ES-I3 (cell line): Measurements from ENCODE around the gene TPCN2.
"Not testable (repeated sequence)": the region's sequence is repeated elsewhere in the genome, so short reads cannot be mapped to it uniquely, and the experiment has no call there.

Experiments
- H3K36me3 ChIP-seq: 2 replicates; pipeline ENCODE4 v1.6.1; 2013; ENCODE audit warnings: mild to moderate bottlenecking, low read length, control low read depth, moderate library complexity; ENCODE audit not compliant: insufficient read depth
- H3K4me1 ChIP-seq: 2 replicates; pipeline ENCODE4 v1.6.1; 2013; ENCODE audit warnings: mild to moderate bottlenecking, control low read depth, low read length; ENCODE audit not compliant: insufficient read depth
- H3K9ac ChIP-seq: 2 replicates; pipeline ENCODE4 v1.6.1; 2013; ENCODE audit warnings: low read depth, mild to moderate bottlenecking, low read length, moderate library complexity
- H3K9me3 ChIP-seq: 2 replicates; pipeline ENCODE4 v1.6.1; 2013; ENCODE audit warnings: mild to moderate bottlenecking, low read length, moderate library complexity; ENCODE audit not compliant: control insufficient read depth, insufficient read depth

Gene TPCN2

DNA sequence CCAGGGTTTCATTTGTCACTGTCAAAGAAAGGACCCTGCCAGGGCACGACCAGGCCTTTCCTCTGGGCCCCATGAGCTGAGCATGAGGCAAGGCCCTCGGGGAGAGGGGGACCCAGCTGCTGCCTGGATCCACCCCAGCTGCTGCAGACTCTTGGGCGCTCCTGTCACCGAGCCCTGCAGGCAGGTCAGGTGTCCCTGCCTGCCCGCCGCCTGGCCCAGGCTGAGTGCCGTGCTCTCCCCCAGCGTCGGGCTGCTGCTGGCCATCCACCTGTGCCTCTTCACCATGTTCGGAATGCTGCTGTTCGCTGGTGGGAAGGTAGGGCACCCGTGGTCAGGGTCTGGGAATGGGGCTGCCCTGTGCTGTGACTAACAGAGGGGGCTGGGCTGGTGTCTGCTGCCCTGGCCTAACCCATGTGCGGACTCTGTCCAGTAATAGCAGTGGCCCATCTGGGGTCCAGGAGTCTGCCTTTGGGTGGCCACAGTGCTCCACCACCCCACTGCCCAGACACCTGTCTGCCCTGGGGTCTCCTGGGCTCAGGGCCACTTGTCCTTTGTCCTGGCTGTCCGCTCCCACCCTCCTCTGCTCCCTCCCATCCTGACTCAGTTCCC lies 15.0 kb downstream of the TPCN2 start:
- H3K9ac ChIP-seq, result no peak overlapping the region
- H3K36me3 ChIP-seq, result peaks cover 7% of the 10 kb centered on the region
- no peaks in the 10 kb centered on the region for H3K9me3 ChIP-seq
- H3K4me1 ChIP-seq, result no peaks in the 10 kb centered on the region; the same call in 1 of the 2 replicates

DNA sequence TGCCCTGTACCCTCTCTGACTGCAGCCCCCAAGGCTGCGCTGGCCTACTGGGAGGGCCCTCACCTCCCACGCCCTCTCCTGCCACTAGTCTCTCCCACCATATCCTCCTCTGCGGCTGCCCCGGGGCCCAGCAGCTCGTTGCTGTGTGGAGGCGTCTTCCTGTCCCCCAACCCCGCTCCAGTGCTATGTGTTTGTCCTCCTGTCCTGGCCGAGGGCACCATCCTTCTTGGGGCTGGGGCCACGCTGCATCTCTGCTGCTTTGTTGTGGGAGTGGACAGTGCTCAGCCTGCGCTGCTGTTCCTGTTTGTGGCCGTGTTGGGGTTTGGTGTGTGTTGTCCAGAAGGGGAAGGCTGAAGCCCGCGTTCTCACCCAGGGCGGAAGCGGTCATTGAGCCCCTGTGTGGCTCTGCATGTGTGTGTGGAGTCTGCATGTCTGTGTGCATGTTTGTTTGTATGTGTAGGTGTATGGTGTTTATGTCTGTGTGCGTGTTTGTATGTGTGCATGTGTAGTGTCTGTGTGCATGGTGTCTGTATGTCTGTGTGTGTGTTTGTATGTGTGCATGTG lies 15.7 kb downstream of the TPCN2 start:
- peaks cover 5% of the 10 kb centered on the region; the same call in 1 of the 2 replicates for H3K36me3 ChIP-seq
- H3K9ac ChIP-seq, result no peak overlapping the region
- no peaks in the 10 kb centered on the region for H3K9me3 ChIP-seq
- H3K4me1 ChIP-seq, result no peaks in the 10 kb centered on the region; the same call in 1 of the 2 replicates

DNA sequence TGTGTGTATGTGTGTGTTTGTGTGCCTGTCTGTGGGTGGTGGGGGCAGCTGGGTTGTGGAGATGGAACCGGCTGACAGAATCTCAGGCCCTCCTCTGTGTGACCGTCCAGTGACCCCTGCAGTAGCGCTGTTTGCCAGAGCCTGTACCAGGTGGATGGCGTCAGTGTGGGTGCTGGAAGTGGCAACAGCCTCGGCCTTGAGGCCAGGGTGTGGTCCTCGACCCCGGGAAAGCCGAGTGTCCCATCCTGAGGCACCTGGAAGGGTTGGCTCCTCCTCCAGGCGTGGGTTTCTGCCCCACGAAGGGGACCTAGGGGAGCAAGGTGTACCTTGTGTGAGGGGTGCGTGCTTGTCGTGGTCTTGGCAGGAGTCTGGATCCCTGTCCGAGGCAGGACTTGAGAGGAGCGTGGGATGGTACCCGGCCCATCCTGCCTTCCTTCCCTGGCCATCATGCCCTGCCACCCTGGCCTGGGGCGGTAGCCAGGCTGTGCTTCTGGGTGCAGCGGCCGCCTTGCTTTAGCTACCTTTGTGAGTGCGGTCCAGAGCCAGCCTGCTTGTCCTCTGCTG lies 16.5 kb downstream of the TPCN2 start:
- H3K4me1 ChIP-seq, result no peaks in the 10 kb centered on the region; the same call in 1 of the 2 replicates
- H3K36me3 ChIP-seq, result peaks cover 6% of the 10 kb centered on the region; the same call in 1 of the 2 replicates
- H3K9ac ChIP-seq, result no peak overlapping the region
- no peaks in the 10 kb centered on the region for H3K9me3 ChIP-seq

DNA sequence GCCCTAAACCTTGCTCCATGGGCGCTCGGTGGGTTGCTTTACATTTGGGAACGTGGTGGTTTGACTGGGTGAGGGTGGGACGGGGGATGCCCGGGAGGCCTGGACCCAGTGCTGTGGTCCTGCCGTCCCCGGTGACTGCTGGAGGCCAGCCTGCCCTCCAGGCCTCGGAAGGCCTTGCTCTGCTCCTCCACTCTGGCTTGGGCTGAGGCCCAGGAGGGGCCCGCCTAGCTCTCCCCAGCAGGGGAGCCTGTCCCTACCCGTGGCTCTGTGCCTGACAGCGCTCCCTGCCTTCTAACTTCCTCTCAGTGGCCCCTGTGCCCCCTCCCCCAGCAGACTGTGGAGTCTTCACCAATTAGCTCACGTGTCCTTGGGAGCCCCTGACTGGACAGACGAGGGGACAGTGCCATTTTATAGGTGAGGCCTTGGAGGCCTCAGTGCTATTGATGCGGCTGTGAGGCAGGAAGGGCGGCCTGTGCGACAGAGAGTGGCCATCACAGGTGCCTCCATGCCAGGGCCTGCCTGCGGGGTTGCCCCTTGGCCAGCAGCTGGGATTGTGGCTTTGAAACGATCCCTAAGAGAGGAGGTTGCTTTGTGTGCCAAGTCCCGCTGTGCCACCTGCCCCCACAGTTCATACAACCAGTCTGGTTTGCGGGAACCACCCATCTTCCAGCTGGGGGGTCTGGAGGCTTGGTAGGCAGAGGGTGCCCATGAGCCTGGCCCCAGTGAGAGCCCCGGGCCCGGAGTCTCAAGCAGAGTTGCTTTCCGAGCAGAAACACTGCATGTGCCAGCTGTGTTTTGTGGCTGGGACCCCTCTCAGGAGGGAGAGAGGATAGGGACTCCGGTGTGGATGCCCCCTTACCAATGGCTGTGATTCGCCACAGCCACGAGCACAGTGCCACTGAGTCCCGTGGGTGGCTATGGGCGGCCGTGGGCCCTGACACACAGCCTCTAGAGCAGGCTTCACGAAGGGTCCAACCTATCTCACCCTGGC lies 17.7 kb downstream of the TPCN2 start:
- no peak overlapping the region for H3K9ac ChIP-seq
- H3K4me1 ChIP-seq, result no peaks in the 10 kb centered on the region; the same call in 1 of the 2 replicates
- H3K9me3 ChIP-seq, result no peaks in the 10 kb centered on the region
- peaks cover 9% of the 10 kb centered on the region; the same call in 1 of the 2 replicates for H3K36me3 ChIP-seq

DNA sequence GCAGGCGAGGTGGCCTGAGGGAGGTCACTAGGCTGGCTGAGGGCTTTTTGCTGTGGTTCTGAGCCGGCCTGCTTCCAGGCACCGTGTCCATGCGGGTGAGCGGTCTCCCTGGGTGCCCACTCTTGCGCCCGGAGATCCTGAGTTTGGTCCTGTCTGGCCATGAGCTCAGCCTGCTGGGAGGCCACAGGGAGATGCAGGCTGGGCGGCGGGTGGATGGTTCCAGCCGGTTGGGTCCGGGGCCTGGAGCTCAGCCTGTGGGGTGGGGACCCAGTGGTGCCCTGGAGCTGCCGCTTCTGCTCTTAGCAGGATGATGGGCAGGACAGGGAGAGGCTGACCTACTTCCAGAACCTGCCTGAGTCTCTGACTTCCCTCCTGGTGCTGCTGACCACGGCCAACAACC lies 18.5 kb downstream of the TPCN2 start:
- H3K9me3 ChIP-seq, result no peaks in the 10 kb centered on the region
- no peaks in the 10 kb centered on the region; the same call in 1 of the 2 replicates for H3K4me1 ChIP-seq
- H3K36me3 ChIP-seq, result peaks cover 9% of the 10 kb centered on the region; the same call in 1 of the 2 replicates
- H3K9ac ChIP-seq, result no peak overlapping the region

DNA sequence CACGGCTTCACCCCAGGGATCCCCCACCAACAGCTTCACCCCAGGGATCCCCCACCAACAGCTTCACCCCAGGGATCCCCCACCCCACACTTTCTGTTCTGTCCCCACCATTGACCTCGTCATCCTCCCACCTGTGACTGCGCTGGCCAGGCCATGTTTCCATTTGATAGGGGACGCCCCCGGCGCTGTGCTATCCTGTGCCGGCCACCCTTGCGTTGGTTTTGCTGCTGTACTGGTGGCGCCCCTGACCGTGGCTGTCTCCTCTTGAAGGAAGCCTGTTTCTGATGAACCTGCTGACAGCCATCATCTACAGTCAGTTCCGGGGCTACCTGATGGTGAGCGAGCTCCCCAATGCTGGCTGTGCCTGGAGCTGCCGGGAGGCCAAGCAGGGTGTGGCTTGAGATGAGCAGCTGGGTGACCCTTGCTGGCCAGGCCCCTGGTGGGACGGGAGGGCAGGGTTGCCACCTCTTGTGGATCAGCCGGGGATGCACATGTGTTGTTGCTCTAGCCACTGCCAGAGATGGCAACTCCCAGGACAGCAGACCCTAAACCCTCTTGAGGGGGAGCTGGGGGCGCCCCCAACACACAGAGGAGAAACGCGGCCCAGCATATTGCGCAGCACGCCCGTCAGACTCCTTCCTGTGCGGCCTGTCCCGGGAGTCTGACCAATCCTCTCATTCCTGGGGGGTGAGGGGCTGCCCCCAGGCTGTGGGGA lies 22.5 kb downstream of the TPCN2 start:
- H3K4me1 ChIP-seq, result no peaks in the 10 kb centered on the region
- H3K9me3 ChIP-seq, result no peaks in the 10 kb centered on the region
- peaks cover 18% of the 10 kb centered on the region for H3K36me3 ChIP-seq
- H3K9ac ChIP-seq, result no peak overlapping the region

DNA sequence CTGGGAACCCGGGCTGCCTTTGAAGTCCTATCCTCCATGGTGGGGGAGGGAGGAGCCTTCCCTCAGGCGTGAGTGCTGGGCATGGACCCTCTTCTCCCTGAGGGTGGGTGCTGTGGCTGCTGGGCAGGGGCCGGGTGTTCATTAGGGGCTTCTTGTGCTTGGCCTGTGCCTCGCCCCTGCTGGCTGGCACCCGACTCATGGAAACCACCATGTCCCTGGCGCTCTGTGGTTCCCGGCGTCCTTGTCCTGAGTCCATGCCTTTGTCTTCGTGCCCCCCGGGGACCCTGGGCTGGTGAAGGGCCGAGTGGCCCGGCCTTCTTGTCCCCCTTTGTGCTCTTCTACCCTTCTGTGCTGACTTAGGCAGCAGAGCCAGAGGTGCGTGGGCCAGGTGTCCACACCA lies 23.2 kb downstream of the TPCN2 start:
- no peaks in the 10 kb centered on the region for H3K4me1 ChIP-seq
- no peaks in the 10 kb centered on the region for H3K9me3 ChIP-seq
- H3K36me3 ChIP-seq, result peaks cover 15% of the 10 kb centered on the region
- no peak overlapping the region for H3K9ac ChIP-seq

DNA sequence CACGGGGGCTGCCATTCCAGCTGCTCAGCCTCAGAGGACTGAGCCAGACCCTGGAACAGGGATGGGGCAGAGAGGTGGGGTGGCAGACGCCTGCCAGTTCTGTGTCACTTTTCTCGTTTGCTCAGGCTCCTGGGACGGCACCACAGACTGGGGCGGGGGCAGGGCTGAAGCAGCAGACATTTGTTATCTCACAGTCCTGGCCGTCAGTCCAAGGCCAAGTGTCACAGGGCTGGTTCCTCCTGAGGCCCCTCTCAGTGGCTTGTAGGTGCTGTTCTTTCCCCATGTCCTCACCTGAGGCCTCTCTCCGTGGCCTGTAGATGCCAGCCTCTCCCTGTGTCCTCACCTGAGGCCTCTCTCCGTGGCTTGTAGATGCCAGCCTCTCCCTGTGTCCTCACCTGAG lies 24.7 kb downstream of the TPCN2 start:
- Histone ChIP-seq H3K9ac (no peak overlapping the region), H3K4me1 (no peaks in the 10 kb centered on the region), H3K36me3 (peaks cover 25% of the 10 kb centered on the region), H3K9me3 (no peaks in the 10 kb centered on the region)

DNA sequence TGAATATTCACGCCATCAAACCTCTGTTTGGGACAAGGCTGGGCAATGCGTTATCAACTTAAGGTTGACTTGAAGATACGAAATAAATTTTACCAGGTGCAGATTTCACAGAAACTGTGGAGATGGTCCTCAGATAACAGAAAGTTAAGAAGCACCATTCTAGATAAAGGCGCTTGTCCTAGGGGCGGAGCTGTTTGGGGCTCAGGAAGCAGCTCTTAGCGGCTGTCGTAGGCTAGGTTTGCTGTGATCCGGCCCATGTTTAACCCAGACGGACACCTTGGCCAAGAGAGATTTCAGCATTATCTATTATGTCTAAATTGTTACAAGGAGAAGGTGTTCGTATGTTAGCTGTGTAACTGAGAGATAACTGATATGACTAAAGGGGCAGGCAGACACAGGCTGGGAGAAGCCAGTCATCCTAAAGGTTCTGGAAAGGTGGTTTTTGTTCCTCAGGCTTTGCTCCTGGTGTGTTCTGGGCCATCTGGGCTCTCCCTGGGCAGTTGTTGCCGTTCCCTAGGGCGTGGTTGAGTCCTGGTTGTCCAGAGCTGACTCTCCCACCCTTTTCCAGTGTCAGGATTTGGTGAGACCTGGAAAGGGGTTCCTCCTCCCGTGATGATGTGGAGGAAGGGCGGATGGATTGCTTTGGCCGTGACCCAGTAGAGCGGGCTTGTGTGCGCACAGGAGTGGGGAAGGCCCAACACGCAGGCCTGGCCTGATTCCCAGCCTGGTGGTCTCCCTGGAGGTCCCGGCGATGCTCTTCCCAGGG lies 25.8 kb downstream of the TPCN2 start:
- no peaks in the 10 kb centered on the region for H3K4me1 ChIP-seq
- H3K9me3 ChIP-seq, result no peaks in the 10 kb centered on the region
- H3K36me3 ChIP-seq, result peaks cover 29% of the 10 kb centered on the region
- no peak overlapping the region for H3K9ac ChIP-seq

DNA sequence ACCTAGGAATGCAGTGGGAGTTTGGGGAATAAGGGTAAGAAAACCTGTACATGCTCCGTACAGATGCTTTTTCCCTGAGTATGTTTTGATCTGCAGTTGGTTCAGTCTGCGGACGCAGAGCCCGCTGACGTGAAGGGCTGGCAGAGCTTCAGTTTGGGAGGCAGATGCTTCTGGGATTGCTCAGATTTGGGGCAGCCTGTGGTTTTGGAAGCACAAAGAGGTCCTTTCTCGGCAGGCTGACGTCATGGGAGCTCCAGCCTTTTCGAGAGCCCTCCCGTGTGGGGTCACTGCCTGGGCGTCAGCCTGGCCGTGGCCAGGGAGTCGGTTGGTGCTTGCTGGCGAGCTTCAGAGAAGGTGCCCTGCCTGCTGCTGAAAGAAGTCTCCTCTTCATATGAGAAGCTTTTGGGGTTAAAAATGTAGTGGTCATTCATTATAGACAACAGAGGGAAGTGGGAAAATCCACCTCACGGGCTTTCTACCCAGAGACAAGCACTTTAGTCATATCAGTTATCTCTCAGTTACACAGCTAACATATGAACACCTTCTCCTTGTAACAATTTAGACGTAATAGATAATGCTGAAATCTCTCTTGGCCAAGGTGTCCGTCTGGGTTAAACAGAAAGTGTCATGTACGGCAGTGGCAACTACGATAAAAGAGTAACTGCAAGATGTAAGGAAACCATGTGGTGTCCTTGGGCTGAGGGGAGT lies 26.8 kb downstream of the TPCN2 start:
- no peaks in the 10 kb centered on the region for H3K9me3 ChIP-seq
- H3K4me1 ChIP-seq, result no peaks in the 10 kb centered on the region
- H3K36me3 ChIP-seq, result peaks cover 28% of the 10 kb centered on the region
- no peak overlapping the region for H3K9ac ChIP-seq

DNA sequence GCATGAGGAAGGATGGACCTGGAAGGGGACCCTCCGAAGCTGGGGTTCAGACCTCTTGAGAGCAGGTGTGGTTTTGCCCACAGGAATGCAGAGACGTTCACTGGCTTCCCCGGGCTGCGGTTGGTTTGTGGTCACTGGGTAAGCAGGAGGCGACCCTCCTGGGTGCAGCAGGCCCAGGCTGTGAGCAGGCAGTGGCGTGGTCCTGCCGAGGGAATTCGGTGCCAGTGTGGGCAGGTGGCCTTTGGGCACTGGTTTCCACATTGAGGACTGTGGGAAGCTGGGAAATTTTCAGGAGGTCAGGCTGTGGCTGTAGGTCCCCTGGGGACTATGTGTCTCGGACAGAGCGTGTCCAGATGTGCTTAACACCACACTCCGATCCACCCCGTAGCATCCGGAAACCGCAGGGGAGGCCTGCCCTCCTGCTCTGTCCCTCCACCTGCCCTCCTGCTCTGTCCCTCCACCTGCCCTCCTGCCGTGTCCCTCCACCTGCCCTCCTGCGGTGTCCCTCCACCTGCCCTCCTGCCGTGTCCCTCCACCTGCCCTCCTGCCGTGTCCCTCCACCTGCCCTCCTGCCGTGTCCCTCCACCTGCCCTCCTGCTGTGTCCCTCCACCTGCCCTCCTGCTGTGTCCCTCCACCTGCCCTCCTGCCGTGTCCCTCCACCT lies 27.5 kb downstream of the TPCN2 start:
- H3K9me3 ChIP-seq, result no peaks in the 10 kb centered on the region
- H3K9ac ChIP-seq, result no peak overlapping the region
- H3K4me1 ChIP-seq, result no peaks in the 10 kb centered on the region
- peaks cover 28% of the 10 kb centered on the region for H3K36me3 ChIP-seq

DNA sequence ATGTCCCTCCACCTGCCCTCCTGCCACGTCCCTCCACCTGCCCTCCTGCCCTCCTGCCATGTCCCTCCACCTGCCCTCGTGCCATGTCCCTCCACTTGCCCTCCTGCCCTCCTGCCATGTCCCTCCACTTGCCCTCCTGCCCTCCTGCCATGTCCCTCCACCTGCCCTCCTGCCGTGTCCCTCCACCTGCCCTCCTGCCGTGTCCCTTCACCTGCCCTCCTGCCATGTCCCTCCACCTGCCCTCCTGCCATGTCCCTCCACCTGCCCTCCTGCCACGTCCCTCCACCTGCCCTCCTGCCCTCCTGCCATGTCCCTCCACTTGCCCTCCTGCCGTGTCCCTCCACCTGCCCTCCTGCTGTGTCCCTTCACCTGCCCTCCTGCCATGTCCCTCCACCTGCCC lies 28.2 kb downstream of the TPCN2 start:
- H3K9me3 ChIP-seq, result not testable (repeated sequence)

More for the DNA sequence above, 28.2 kb downstream of the TPCN2 start:
- H3K9ac ChIP-seq, H3K4me1 ChIP-seq: not testable (repeated sequence)
- peaks cover 28% of the 10 kb centered on the region for H3K36me3 ChIP-seq
